OCI-LY7 (cell line): ENCODE measurements around the gene HSD11B1L. TPM values are rescaled to one million over a fixed set of nuclear protein-coding genes. Genes with fewer than 3 reads are reported as not detected.

Experiments
- BruUV-seq: library from RNA; stranded (reverse); fragments of 400-500 nt; replicated peaks from 2 replicates; lab custom pipeline; 2021; lab: Mats Ljungman, UMichigan
- CTCF ChIA-PET: fragments of 300-600 bp; sonication (Branson Sonifier 250); formaldehyde crosslinking; loops from one replicate; lab custom pipeline; 2022; ENCODE audit warnings: antibody characterized with exemption; ENCODE audit not compliant: unreplicated experiment; lab: Charles Lee
- POLR2A ChIA-PET: fragments of 300-600 bp; sonication (Branson Sonifier 250); formaldehyde crosslinking; loops from one replicate; lab custom pipeline; 2022; ENCODE audit warnings: antibody characterized with exemption; lab: Charles Lee
- DNase-seq: peaks from one replicate; pipeline ENCODE4 v3.0.0-alpha.2; 2015; ENCODE audit warnings: low spot score
- H2AFZ ChIP-seq: fragments of 200-600 bp; sonication (generic), shearing (Covaris generic); 2 replicates; pipeline ENCODE4 v1.6.1; 2014; ENCODE audit warnings: mild to moderate bottlenecking, antibody characterized with exemption, low read length, moderate library complexity
- H3K27ac ChIP-seq: fragments of 200-600 bp; sonication (generic); 2 replicates; pipeline ENCODE4 v1.5.1; 2014; ENCODE audit warnings: mixed run types, low read depth, mild to moderate bottlenecking, moderate library complexity, low read length, inconsistent platforms; ENCODE audit not compliant: poor library complexity, severe bottlenecking
- H3K36me3 ChIP-seq: fragments of 200-600 bp; sonication (generic); 2 replicates; pipeline ENCODE4 v1.6.1; 2014; ENCODE audit warnings: mild to moderate bottlenecking, antibody characterized with exemption, low read length, moderate library complexity, mixed read lengths; ENCODE audit not compliant: insufficient read depth
- H3K4me1 ChIP-seq: fragments of 200-600 bp; sonication (generic); 2 replicates; pipeline ENCODE4 v1.5.1; 2014; ENCODE audit warnings: mild to moderate bottlenecking, low read length; ENCODE audit not compliant: insufficient read depth, poor library complexity, severe bottlenecking
- H3K4me2 ChIP-seq: fragments of 200-600 bp; sonication (generic); 2 replicates; pipeline ENCODE4 v1.6.1; 2014; ENCODE audit warnings: mild to moderate bottlenecking, low read length
- H3K4me3 ChIP-seq: fragments of 200-600 bp; sonication (generic); 2 replicates; pipeline ENCODE4 v1.5.1; 2014; ENCODE audit warnings: mild to moderate bottlenecking, low read depth, low read length; ENCODE audit not compliant: poor library complexity, severe bottlenecking
- H3K79me2 ChIP-seq: fragments of 200-600 bp; sonication (generic); 2 replicates; pipeline ENCODE4 v1.6.1; 2016; ENCODE audit warnings: low read depth, mild to moderate bottlenecking, low read length, moderate library complexity, mixed read lengths; ENCODE audit not compliant: insufficient read depth
- H3K9me2 ChIP-seq: fragments of 200-600 bp; sonication (generic); 2 replicates; pipeline ENCODE4 v1.6.1; 2016; ENCODE audit warnings: mild to moderate bottlenecking, low read length, mixed read lengths; ENCODE audit not compliant: insufficient read depth
- H3K9me3 ChIP-seq: fragments of 200-600 bp; sonication (generic); 2 replicates; pipeline ENCODE4 v1.6.1; 2014; ENCODE audit warnings: mild to moderate bottlenecking, mixed run types, low read length, mixed read lengths
- H4K20me1 ChIP-seq: fragments of 200-600 bp; sonication (generic); 2 replicates; pipeline ENCODE4 v1.6.1; 2014; ENCODE audit warnings: mild to moderate bottlenecking, antibody characterized with exemption, low read length, moderate library complexity, mixed read lengths; ENCODE audit not compliant: insufficient read depth
- EZH2phosphoT487 ChIP-seq: fragments of 200-600 bp; sonication (generic); IDR thresholded peaks from 2 replicates; pipeline ENCODE4 v1.6.1; 2018; ENCODE audit warnings: low read depth, borderline replicate concordance, mild to moderate bottlenecking, mixed run types, antibody characterized with exemption, low read length, moderate library complexity, mixed read lengths
- intact Hi-C: fragments of 100-400 bp; cut with micrococcal nuclease; formaldehyde crosslinking; loops from one replicate; pipeline ENCODE4 v1.10.0; 2022; ENCODE audit not compliant: unreplicated experiment
- total RNA-seq, 2 experiments: library from RNA; depleted of rRNA in 1 of 2; stranded (reverse); fragments of >200 nt in 1 of 2; shearing (Covaris generic) in 1 of 2; gene quantifications; 2 replicates each; pipeline ENCODE4 v1.2.3, GENCODE V29; 2014 to 2022
- TF ChIP-seq, protein P1 (sequence below): fragments of 200-600 bp; sonication (generic); conservative IDR thresholded peaks from 2 replicates; pipeline ENCODE4 v1.5.1; 2014; ENCODE audit warnings: mild to moderate bottlenecking, antibody characterized with exemption, low read length, moderate library complexity, mixed read lengths

HSD11B1L gene
- total RNA-seq, 2 experiments from 2014 or later, result 4.6 to 4.9 TPM

DNA sequence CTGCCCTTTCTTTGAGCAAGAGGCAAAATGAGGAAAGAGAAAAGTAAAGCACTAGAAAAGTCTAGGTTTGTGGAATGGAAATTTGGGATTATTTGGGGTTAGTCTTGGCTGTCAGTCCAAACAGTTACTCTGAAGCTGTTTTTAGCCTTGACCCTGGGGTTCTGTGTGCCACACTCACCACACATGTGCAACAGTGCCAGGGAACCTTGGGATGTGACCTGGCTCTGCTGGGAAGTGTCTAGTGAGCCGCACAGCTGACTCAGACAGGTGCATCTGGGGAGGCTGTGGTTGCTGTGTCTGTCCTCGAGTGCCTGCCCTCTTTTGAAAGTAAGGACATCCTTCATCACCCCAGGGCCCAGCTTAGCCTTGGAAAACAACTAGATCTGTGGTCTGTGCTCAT lies 16.3 kb upstream of the HSD11B1L start:
- no peaks in the 10 kb centered on the region for H3K9me2 ChIP-seq
- H3K4me3 ChIP-seq, result no peak overlapping the region
- BruUV-seq, result no TSS peak
- no peaks in the 10 kb centered on the region for H3K79me2 ChIP-seq
- H4K20me1 ChIP-seq, result no peaks in the 10 kb centered on the region
- no peak for TF ChIP-seq EZH2phosphoT487
- TF ChIP-seq, protein P1, sequence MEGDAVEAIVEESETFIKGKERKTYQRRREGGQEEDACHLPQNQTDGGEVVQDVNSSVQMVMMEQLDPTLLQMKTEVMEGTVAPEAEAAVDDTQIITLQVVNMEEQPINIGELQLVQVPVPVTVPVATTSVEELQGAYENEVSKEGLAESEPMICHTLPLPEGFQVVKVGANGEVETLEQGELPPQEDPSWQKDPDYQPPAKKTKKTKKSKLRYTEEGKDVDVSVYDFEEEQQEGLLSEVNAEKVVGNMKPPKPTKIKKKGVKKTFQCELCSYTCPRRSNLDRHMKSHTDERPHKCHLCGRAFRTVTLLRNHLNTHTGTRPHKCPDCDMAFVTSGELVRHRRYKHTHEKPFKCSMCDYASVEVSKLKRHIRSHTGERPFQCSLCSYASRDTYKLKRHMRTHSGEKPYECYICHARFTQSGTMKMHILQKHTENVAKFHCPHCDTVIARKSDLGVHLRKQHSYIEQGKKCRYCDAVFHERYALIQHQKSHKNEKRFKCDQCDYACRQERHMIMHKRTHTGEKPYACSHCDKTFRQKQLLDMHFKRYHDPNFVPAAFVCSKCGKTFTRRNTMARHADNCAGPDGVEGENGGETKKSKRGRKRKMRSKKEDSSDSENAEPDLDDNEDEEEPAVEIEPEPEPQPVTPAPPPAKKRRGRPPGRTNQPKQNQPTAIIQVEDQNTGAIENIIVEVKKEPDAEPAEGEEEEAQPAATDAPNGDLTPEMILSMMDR, result no peak
- no peak overlapping the region for H2AFZ ChIP-seq
- H3K4me1 ChIP-seq, result no peaks in the 10 kb centered on the region
- ChIA-PET CTCF (no interaction called here), POLR2A (no interaction called here)
- no peak overlapping the region for H3K4me2 ChIP-seq
- DNase-seq, result no peak
- intact Hi-C loops, result no loop called here
- peaks cover 99% of the 10 kb centered on the region for H3K36me3 ChIP-seq
- H3K9me3 ChIP-seq, result no peaks in the 10 kb centered on the region
- H3K27ac ChIP-seq, result no peak overlapping the region

DNA sequence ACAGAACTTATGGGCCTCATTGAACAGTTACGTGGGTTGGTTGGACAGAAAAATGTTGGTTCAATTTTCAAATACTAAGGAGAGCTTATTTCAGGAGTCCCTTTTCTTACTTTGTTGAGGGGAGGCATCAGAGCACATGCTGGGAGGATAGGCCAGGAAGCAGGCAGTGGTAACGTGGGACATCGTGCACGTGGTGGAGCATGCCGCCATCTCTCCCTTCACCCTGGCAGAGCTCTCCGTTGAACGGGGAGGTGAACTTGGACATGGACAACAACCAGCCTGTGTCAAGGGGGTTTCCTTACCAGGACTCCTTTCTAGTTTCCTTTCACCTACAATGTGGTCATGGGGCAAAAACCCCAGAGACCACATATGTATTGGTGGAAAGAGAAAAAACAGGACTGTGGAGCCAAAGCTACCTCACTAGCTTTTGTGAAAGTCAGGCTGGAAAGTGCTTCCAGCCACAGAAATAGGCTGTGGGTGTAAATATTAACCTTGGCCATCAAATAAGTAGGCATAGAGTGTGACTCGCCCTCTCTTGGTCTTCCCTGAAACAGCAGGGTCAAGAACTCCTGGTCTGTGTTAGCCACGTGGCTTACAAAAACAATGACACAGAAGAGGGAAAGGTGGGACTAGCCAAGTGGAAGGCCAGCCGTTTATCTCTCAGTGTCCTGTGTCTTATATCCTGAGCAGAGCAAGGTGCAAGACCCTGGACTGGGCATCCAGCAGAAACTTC lies 14.9 kb upstream of the HSD11B1L start:
- H3K9me3 ChIP-seq, result no peaks in the 10 kb centered on the region
- intact Hi-C loops, result no loop called here
- no peaks in the 10 kb centered on the region for H3K79me2 ChIP-seq
- H2AFZ ChIP-seq, result no peak overlapping the region
- H3K36me3 ChIP-seq, result peaks cover 97% of the 10 kb centered on the region
- no peak for DNase-seq
- H3K4me3 ChIP-seq, result no peak overlapping the region
- H3K4me1 ChIP-seq, result no peaks in the 10 kb centered on the region
- H3K4me2 ChIP-seq, result no peak overlapping the region
- POLR2A ChIA-PET, result no interaction called here
- H3K27ac ChIP-seq, result no peak overlapping the region
- H3K9me2 ChIP-seq, result no peaks in the 10 kb centered on the region
- no peaks in the 10 kb centered on the region for H4K20me1 ChIP-seq
- TF ChIP-seq, protein P1, result peak; percentile 35; the same call in 1 of the 2 replicates
- no peak for TF ChIP-seq EZH2phosphoT487
- BruUV-seq, result no TSS peak
- CTCF ChIA-PET, result no interaction called here

DNA sequence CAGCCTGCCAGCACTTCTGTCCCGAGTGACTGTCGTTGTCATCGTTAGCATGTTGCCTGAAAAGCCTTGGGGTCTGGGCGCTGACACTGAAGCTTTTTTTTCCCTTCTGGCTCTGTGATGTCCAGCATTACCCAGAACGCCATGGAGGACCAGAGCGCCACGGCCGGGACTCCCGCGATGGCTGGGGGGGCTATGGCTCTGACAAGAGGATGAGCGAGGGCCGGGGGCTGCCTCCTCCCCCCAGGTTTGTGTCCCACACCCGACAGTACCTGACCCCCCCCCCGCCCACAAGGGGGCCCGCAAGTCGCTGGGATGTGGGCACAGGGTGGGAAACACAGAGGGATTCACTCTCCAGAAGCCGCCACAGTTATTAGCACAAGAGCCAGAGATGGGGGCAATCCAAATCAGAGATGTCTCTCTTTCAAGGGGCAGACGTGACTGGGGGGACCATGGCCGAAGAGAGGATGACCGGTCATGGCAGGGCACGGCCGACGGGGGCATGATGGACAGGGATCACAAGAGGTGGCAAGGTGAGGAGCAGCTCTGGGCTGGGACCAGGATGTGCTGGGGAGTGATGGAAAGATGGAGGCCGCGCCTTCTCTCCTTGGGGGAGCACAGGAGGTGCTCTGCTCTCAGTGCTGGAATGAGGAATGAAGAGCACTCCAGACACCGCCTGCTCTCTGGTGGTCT lies 13.8 kb upstream of the HSD11B1L start:
- no peak overlapping the region for H2AFZ ChIP-seq
- H3K36me3 ChIP-seq, result peaks cover 97% of the 10 kb centered on the region
- no peaks in the 10 kb centered on the region for H3K9me2 ChIP-seq
- H3K4me2 ChIP-seq, result no peak overlapping the region
- H3K4me1 ChIP-seq, result no peaks in the 10 kb centered on the region
- no peak overlapping the region for H3K4me3 ChIP-seq
- no peaks in the 10 kb centered on the region for H3K9me3 ChIP-seq
- BruUV-seq, result no TSS peak
- no peak for TF ChIP-seq EZH2phosphoT487
- TF ChIP-seq, protein P1, result no peak
- ChIA-PET CTCF (no interaction called here), POLR2A (interaction anchor here (0.6 kb wide), 1 partner anchor 232 kb away, joined by 3 read pairs; no protein-coding TSS in a partner anchor)
- H4K20me1 ChIP-seq, result no peaks in the 10 kb centered on the region
- H3K27ac ChIP-seq, result no peak overlapping the region
- intact Hi-C loops, result no loop called here
- no peaks in the 10 kb centered on the region for H3K79me2 ChIP-seq
- DNase-seq, result no peak
